Breast epithelium (tissue), 3 donors: ENCODE data around the gene GRIP1.

Source experiments
- CTCF ChIP-seq, 3 donors: fragments of 450-650 bp; IDR thresholded peaks; one replicate each; pipeline ENCODE4 v1.5.1; 2016 to 2017; ENCODE audit warnings: antibody characterized with exemption in 3 of 3, mild to moderate bottlenecking in 3 of 3, moderate library complexity in 3 of 3
- POLR2AphosphoS5 ChIP-seq, 3 donors: sonication (generic); formaldehyde crosslinking; IDR thresholded peaks; one replicate each; pipeline ENCODE4 v1.6.1; 2017; ENCODE audit warnings: antibody characterized with exemption in 3 of 3

DNA sequence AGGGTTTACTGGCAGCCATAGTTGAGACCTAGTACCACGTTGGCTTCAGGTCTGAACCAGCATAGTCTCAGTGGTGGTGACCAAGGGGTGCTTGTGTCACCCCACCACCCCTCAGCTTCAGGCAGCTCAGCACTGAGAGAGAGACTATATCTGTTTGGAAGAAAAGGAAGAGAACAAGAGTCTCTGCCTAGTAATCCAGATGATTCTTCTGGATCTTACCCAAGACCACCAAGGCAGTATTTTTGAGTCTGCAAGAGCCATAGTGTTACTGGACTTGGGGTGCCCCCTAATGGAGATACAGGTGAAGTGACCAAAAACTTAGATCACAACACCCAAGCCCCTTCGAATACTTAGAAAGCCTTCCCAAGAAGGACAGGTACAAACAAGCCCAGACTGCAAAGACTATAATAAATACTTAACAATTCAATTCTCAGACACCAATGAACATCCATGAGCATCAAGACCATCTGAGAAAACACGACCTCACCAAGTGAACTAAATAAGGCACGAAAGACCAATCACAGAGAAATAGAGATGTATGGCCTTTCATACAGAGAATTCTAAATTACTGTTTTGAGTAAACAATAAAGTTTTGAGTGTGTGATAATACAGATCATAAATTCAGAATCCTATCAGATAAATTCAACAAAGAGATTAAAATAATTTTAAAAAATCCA, 269.5 kb downstream of the GRIP1 start:
- TF ChIP-seq CTCF (IDR thresholded peaks at IDR 0.05) (peak in 2 of 3 donors; percentile 15 to 41), POLR2AphosphoS5 (IDR thresholded peaks at IDR 0.05) (no peak)
